CD4-positive, alpha-beta T cell treated with Interleukin-15 for 1 hour (primary cell): ENCODE data around the gene VARS2.
A peak's percentile ranks its signal among the peaks of the same experiment; 100 is the strongest.
"Not testable (repeated sequence)": the region's sequence is repeated elsewhere in the genome, so short reads cannot be mapped to it uniquely, and the experiment has no call there.

Experiments used
- DNase-seq: peaks from one replicate; pipeline ENCODE4 v3.0.0-alpha.2; 2020

The VARS2 gene

DNA sequence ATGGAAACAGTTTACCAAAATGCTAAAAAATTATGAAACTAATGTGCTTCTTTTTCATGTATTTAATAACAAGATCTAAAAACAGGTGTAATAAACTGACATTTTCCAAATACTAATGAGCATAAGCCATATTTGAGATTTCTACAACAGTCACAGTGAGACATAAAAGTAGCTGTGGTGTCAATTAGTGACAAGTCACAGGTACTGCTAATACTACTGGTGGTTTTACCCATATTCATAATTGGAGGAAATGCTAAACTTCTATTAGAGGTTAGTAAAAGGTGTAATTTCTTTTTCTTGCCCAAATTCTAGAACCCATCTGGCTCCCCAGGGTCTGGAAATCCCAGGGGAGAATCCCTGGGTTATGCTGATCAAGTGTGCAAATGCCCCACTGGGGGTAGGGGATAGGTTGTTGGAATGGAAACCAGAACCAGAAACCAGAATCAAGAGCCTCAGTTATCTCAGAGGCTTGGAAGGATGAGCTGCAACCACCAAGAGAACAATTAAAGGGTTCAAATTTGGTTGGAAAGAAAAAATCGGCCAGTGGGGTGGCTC is 13.1 kb upstream of the VARS2 start:
- no peak for DNase-seq

DNA sequence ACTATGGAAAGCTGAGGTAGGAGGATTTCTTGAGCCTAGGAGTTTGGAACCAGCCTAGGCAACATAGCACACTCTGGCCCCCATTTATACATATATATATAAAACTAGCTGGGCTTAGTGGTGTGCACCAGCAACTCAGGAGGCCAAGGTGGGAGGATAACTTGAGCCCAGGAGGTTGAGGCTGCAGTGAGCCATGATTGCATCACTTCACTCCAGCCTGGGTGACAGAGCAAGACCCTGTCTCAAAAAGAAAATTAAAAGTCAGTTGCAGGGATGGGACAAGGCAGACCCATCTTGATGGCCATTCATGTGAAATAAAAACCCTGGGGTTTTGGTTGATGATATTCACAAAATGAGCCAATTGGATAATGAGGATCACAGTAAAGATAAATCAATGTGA is 12.6 kb upstream of the VARS2 start:
- no peak for DNase-seq

DNA sequence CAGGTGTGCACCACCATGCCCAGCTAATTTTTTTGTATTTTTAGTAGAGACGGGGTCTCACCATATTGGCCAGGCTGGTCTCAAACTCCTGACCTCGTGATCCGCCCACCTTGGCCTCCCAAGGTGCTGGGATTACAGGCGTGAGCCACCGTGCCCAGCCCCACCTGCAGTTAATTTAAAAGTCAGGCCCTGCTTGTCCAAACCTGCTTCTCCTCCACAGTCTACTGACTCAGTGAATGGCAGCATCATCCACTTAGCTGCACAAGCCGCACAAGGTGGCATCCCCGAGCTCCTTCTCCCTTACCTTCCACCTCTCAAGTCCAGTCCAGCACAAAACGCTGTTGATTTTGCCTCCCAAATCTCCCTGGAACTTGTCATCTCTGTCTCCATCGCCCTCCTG is 11.8 kb upstream of the VARS2 start:
- not testable (repeated sequence) for DNase-seq

DNA sequence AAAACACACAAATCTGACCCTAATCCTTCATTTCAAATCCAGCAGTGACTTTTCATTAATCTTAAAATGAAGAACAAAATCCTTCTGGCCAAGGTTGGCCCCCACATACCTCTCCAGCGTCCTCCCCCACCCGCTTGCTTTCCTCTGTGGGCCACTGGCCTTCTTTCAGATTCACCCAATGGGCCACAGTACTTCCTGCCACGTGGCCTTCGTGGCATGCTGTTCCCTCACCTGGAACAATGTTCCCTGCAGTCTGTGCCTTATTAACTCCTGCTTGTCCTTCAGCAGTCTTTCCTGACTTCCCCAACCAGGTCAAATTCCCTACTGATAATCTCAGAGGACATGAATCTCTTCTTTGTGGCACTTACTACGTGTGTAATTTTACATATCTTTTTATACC is 11.3 kb upstream of the VARS2 start:
- no peak for DNase-seq

DNA sequence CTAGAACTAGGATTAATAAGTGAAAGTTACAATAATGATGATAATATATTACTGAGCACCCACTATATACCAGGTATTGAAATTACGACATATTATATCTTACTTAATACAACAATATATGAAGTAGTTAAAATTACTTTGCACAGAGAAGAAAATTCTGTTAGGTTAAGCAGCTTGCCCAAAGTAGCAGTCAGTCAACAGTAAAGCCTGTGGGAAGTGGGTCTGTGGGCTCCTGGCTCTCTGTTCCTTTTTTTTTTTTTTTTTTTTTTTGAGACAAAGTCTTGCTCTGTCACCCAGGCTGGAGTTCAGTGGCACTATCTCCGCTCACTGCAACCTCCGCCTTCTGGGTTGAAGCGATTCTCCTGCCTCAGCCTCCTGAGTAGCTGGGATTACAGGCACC is 10.8 kb upstream of the VARS2 start:
- DNase-seq = no peak

DNA sequence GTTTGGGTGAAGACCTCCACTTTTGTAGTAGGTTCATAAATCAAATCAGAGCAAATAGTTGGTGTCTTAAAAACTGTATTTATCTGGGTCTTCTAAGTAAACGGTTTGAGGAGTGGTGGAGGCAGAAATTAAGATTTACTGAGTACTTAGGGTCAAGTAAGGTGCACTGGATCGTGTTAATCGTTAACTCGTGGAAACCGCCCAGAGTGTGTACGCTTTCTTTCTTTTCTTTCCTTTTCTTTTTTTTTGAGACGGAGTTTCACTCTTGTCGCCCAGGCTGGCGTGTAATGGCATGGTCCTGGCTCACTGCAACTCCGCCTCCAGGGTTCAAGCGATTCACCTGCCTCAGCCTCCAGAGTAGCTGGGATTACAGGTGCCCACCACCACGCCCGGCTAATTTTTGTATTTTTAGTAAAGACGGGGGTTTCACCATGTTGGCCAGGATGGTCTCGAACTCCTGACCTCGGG is 6.7 kb upstream of the VARS2 start:
- not testable (repeated sequence) for DNase-seq

DNA sequence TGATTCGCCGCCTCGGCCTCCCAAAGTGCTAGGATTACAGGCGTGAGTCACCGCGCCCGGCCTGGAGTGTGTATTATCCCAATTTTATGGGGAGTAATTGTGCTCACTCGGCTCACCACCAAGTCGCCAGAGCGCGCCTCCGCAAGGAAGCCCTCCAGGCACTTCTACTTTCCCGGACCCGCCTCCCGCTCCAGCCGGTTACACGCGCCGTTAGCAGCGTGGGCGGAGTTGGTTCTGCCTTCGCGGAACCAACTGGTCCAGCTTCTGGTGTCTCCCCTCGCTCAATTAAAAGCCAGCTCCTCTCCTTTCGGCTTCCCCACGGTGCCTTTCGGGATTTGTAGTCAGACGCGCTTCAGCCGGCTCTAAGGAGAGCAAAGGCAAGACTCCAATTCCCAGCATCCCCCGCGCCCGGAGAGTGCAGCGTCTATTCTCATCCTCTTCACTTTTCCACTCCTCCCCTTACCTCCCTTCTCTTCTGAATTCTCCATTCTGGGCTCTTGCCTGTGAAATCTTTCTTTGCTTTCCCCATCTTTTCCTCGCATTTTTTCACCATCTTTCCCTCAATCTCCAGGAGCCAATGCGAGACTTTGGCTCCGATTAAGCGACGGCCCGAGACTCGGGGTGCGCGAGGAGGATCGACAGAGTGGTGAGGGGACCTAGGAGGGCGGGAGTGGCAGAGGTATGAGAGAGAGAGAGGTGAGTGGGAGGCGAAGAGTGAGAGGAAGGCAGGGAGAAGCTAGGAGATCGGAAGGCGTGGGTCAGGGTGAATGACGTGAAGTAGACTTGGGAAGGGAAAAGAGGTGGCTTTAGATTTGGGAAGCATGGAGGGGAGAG is 6.1 kb upstream of the VARS2 start, which contains the start of gene GTF2H4:
Gene GTF2H4, plus strand, starts transcription at position 450 of the 834 bp plus-strand sequence.
- peak; percentile 95 for DNase-seq

DNA sequence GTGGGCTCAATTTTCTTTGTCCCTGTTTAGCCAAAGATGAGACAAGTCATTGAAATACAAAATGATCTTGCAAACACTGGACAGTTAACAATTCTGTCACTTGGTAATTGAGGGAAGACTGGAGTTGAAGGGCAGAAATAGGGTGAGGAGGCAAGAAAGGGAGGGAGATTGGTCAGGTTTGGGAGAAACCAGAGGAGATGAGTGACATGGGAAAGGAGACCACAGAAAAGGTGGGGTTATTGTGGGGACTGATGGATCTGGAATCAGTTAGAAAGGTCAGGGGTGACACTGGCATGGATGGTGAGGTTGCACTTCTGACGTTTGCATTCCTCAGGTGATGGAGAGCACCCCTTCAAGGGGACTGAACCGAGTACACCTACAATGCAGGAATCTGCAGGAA is 5.3 kb upstream of the VARS2 start:
- DNase-seq = no peak

DNA sequence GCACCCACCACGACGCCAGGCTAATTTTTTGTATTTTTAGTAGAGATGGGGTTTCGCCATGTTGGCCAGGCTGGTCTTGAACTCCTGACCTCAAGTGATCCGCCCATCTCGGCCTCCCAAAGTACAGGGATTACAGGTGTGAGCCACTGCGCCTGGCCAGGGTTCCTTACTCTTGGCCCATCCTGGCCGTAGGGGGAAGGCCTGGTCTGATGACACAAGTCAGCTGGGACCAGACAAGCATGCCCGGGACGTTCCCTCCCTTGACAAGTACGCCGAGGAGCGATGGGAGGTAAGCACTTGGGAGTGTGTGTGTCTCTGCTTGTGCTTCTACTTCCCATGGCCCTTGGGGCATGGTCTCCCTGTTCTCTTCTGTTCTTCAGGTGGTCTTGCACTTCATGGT is 3.6 kb upstream of the VARS2 start:
- not testable (repeated sequence) for DNase-seq

DNA sequence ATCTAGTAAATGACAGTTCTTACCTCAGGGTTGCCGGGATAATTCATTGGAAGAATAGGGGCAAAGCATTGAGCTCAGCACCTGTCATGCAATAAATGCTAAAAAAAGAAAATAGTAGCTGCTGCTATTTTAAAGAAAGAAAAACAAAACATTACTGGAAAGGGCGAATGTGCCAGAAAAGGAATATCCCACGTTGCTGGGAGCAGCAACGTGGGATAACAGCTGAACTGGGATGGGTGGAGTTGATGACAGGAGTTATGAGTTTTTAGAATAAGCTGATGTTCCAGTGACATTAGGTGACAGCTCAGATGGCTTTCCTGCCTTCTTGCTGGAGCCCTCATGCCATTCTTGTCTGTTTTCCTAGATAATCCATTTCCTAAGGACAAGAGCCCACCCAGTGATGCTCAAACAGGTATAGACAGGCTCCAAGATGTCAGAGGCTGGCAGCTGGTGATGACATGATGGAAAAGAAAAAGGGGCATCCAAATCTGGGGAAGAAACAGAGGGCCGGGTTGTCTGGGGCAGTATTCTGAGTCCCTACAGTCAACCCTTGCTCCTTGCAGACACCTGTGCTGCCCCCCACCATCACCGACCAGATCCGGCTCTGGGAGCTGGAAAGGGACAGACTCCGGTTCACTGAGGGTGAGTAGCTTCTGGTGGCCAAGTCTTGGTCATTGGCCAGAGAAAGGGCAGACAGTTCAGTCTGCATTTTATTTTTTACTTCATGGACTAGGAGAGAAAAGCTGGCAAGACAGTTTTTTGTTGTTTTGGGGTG is 1.1 kb upstream of the VARS2 start:
- DNase-seq = no peak

DNA sequence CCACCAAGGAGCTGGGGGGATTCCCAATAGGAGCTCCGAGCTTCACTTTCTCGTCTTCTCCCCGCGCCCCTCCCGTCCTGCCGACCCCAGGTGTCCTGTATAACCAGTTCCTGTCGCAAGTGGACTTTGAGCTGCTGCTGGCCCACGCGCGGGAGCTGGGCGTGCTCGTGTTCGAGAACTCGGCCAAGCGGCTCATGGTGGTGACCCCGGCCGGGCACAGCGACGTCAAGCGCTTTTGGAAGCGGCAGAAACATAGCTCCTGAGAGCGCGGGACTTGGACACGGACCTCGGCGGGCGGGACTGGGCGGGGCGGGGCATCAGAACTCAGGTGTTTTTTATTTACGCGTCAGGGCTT is 340 bp upstream of the VARS2 start:
- DNase-seq = no peak

DNA sequence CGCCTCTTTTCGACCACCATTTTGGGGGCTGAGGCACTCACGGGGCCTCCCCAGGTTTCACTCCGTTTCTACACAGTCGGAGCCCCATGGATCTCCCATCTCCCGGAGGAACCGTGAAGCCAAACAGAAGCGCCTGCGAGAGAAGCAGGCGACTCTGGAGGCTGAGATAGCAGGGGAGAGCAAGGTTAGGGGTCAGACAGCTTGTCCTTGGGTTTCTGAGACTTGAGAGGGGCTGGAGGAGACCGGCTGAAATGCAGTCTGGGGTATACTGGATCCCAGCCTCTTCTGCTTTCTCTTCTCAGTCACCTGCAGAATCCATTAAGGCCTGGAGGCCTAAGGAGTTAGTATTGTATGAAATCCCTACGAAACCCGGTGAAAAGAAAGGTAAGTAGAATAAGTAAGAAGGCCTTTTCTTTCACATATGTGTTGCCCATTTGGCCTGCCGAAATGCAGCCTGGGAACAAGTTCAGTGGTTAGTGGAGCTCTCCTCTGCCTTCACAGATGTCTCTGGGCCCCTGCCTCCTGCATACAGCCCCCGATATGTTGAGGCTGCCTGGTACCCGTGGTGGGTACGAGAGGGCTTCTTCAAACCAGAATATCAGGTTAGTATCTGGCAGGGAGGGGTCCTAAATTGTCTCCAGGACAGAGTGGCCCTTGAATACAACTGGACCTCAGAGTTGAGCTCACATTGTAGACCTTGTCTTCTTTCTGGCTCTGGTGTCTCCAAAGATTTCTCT is 984 bp downstream of the VARS2 start:
- DNase-seq = no peak

DNA sequence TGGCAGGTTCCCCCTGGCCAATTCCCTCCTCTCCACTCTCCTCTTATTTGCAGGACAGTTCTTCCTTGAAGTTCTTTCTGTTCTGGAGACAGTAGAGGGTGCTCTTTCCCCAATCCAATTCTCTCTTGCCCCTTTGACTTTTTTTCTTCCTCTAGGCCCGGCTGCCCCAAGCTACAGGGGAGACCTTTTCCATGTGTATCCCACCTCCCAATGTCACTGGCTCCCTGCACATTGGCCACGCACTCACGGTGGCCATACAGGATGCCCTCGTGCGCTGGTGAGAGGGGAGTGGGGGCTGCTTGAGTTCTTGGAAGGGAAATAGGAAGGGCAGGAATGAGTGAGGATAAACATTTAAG is 1.5 kb downstream of the VARS2 start:
- DNase-seq = no peak

DNA sequence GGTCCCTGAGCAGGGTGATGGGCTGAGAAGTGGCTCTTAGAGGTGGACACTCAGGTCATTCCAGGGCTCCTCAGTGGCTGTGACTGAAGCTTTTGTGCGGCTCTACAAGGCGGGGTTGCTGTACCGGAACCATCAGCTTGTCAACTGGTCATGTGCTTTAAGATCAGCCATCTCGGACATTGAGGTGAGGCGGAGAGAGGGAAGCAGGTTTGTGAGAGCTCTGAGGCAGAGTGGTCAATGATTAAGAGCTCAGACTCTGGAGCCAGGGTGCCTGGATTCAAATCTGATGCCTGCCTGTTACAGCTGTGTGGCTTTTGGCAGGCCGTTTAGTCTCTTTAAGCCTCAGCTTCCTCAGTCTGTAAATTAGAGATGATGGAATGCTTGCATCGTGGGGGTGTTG is 3.0 kb downstream of the VARS2 start:
- no peak for DNase-seq

DNA sequence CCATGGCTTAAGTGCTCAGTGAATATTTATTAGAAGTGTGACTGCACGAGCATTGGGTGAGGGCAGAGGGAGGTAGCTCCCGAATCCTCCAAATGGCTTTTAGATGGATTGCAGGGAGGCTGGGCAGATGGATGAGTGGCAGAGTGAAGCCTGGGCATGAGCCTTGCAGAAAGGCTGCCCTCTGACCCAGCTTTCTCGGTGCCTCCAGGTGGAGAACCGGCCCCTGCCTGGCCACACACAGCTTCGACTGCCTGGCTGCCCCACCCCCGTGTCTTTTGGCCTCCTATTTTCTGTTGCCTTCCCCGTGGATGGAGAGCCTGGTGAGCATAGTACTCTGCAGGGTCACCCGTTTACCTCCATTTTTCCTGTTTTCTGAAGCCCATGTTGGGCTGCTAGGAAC is 3.4 kb downstream of the VARS2 start:
- DNase-seq = no peak

DNA sequence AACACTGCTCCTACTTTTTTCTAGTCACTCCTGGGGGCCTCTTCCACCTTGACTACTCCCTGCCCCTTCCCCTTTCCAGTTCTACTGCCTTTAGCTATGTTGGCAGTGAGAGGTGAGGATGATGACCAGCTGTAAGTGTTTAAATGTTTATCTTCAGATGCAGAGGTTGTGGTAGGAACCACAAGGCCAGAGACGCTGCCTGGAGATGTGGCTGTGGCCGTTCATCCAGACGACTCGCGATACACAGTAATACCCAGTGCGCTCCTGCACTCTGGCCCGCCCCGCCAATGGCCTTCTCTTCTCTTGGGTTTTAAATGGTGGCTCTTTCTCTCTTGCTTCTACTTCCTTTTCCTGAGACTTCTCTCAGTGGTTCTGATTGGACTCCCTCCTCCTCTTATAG is 4.6 kb downstream of the VARS2 start:
- DNase-seq = no peak

DNA sequence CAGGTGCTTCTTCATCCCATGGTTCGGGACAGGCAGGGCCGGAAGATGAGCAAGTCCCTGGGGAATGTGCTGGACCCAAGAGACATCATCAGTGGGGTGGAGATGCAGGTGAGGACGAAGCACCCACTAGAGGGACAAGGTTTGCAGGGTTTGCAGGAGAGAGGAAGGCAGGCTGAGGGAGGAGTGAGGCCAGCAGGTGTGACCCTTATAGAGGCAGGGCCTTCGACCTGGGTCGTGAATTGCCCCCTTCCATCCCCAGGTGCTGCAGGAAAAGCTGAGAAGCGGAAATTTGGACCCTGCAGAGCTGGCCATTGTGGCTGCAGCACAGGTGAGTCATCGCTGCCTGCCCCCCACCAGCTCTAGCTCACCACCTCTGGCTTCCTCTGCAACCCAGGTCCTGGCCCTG is 8.4 kb downstream of the VARS2 start:
- no peak for DNase-seq

DNA sequence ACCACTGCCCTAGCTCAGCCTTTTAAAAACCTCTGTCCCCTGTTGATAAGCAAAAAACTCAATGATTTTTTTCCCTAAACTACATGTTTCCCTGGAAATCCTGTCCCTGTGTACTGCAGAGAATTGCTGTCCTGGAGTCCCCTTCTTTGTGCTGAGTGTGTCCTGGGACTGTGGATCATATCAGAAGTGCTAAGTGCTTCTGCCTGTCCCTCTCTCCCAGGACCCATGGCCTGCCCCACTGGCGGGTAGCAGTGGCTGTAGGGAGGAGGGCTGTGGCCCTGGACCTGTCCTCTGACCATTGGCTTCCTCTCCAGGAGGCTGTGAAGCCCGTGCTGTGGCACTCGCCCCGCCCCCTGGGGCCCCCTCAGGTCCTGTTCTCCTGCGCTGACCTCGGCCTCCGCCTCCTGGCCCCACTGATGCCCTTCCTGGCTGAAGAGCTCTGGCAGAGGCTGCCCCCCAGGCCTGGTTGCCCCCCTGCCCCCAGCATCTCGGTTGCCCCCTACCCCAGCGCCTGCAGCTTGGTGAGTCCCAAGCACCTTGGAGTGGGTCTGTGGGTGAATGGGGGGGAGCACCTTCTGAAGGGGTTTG is 10.1 kb downstream of the VARS2 start:
- not testable (repeated sequence) for DNase-seq

DNA sequence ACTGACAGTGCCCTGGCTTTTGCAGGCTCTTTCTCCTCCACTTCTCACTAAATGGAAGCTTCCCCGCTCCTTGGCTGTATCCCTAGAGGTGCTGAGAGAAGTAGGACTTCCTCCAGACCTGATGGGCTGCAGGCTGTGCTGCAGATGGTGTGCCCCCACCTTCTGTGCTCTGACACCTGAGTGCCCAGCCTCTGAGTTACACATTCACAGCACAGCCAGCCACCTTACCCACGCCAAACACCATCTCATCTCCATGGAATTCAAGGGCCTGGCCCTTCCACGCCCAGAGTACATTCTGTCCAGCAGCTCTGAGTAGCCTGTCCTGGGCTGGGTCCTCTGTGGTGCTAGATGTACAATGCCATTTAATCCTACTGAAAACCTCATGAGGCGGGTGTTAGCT is 12.6 kb downstream of the VARS2 start:
- no peak for DNase-seq

DNA sequence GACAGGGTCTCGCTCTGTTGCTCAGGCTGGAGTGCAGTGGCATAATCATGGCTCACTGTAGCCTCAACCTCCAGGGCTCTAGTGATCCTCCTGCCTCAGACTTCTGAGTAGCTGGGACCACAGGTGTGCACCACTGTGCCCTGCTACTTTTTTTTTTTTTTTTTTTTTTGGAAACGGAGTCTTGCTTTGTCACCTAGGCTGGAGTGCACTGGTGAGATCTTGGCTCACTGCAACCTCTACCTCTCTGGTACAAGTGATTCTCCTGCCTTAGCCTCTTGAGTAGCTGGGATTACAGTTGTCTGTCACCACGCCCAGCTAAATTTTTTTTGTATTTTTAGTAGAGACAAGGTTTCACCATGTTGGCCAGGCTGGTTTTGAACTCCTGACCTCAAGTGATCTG is 13.0 kb downstream of the VARS2 start:
- not testable (repeated sequence) for DNase-seq

DNA sequence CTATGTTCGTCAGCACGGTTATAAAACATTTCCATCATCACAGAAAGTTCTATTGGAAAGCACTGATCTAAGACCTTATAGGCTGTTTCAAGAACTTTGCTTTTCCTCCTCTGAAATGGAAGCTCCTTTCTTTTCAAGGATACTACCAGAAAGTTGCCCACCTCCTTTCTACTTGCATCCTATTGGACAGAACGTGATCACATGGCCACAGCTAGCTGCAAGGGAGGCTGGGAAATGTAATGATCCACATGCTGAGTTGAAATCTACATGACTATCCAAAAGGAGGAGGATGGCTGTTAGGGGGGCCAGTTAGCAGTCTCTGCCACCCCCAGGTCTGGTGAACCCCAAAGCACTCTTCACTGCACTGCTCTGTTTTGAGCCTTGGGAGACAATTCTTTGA is 14.6 kb downstream of the VARS2 start:
- DNase-seq = no peak

DNA sequence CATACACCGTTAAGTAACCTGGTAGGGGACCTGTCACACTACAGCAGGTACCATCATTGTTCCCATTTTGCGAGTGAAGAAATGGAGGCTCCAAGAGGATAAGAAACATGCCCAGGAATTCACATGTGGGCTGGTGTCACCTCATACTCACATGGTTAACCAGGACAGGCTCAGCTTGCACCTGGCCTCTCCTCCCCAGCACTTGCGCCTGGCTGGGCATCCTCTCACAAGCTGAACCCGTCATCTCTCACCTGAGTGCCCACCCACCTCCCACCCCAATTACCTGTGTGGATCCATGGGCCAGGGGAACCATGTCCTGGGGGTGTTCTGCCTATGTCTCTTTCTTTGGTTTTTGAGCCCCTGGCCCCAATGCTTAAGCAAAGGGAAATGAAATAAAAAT is 16.5 kb downstream of the VARS2 start:
- no peak for DNase-seq

DNA sequence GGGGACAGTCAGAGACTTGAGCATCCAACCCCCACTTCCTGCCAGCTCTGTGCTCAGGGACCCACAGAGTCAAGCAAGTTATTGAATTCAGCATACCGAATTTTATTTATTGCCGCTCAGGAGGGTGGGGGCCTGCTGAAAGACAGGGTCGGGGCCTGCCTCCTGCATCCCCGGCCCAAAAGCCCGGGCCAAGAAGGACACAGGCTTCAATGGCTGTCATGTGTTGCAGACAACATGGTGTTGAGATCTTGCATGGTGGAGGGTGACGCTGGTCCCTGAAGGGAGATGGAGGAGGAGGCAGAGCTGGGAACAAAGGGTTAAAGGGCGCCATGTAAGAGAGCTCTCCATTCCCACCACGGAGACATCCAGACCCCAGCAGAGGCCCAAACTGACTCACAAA is 17.2 kb downstream of the VARS2 start:
- DNase-seq = no peak
